HG03378 (cell line): Measurements from ENCODE around the gene CSMD2.

Experiments
- ATAC-seq: cut with Tn5 transposase; IDR thresholded peaks from one replicate; pipeline ENCODE4 v1.9.1; 2021; ENCODE audit warnings: mild to moderate bottlenecking, moderate library complexity; ENCODE audit not compliant: unreplicated experiment

CSMD2 gene

DNA sequence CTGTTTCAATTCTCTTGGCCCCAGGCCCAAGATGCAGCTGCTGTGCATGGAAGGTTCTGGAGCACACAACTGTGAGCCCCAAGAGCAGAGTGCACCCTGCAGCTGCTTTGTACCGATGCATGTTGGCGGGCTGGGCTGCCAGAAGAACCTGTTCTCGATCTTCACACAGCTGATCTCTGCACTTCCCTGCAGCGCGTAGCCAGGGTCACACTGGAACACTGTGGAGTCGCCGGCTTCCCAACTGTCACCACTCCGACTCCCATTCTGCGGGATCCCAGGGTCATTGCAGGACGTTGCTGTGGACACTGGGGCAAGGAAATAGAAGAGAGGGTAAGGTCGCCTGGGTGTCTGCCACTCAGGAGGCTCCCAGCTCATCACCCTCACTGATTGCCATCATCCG, 507.2 kb downstream of the CSMD2 start:
- no peak for ATAC-seq

DNA sequence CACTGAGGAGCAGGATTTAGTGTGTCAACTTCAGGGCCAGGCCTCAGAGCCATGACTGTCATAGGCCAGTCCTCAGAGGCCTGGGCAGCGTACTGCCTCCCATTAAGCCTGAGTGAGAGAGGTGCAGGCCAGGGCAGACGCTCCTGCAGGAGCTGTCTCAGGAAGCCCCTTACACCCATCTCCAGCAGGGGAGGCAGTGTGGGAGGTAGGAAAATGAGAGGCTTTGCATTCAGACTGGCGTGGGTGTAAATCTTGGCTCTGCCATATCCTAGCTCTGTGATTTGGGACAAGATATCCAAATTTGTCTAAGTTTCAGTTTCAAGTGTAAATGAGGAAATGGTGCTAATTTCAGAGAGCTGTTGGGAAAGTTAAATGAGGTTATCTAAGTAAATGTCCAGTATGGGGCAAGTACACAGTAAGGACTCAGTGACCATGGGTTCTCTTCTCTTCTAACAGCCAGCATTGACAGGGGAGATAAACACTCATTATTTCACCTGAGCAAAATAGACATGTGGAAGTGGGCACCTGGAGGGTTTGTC, 508.5 kb downstream of the CSMD2 start:
- ATAC-seq = no peak

DNA sequence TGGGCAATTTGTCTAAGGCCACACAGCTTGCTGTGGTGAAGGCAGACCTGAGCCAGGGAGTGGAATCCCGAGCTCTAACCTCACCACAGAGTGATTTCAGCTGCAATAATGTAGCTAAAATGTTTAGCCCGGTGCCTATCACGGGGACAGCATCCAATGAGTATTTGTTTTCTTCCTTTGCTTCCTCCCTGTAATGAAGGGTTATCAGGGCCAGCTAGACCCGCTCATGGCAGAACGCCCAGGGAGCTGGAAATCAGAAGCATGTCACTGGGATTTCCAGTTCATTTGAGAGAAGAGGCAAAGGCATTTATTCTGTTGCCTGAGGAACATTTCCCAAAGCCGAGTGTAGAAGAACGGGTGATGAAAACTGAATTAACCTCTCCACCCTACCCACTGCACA, 509.5 kb downstream of the CSMD2 start:
- no peak for ATAC-seq

DNA sequence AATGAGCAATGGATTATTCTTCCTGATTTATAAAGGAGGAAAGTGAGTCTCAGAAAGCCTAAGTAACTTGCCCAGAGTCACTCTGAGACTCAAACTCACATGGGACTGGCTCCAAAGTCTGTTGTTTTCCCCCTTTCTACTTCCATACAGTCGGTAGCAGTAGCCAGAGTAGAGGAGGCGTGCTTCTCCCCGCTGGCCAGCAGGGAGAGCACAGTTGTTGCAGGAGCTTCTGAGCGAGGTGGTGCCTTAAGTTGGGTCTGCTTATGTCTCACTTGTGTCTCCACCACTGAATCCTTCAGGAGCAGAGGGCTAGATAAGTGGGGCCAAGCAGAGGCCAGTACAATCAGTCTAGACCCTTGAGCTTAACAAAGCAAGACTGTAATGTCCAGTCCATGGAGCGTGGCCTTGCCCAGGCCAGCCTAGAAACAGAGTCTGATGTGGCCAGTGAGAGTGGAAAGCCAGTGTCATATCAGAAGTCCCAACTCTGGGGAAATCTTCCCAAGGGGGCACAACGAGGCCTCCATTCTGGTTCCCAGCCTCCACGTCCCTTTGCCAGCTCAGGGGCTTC, 510.7 kb downstream of the CSMD2 start:
- no peak for ATAC-seq

DNA sequence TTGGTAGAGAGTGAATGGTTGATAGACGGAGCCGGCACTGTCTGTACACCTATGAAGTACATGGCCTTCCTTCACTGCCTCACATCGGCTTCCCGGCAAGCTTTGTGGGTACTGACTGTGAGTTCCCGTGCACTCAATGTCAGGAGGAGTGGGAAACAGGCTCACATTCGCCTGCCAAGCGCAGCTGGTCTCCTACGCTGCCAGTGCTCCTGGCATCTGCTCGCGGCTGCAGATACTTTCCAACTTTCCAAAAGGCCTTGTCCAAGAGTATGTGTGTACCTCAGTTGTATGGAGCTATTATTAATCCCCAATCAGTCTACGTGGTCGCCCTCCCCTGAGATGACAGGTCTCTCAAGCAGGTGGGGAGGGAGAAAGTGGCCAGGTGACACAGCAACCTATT, 511.8 kb downstream of the CSMD2 start:
- no peak for ATAC-seq

DNA sequence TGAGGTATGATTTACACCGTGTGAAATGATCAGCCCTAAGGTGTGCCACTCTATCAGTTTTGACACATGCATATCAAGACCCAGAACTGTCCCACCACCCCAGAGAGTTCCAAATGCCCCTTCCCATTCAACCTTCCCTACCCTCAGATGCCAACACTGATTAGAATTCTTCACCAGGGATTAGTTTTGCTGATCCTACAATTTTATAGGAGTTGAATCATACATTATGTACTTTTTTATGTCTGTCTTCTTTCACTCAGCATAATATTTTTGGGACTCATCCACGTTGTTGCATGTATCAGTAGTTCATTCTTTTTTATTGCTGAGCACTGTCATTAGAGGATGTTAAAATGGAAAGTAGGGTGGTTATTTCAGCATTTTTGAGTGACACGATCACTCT, 514.3 kb downstream of the CSMD2 start:
- no peak for ATAC-seq

DNA sequence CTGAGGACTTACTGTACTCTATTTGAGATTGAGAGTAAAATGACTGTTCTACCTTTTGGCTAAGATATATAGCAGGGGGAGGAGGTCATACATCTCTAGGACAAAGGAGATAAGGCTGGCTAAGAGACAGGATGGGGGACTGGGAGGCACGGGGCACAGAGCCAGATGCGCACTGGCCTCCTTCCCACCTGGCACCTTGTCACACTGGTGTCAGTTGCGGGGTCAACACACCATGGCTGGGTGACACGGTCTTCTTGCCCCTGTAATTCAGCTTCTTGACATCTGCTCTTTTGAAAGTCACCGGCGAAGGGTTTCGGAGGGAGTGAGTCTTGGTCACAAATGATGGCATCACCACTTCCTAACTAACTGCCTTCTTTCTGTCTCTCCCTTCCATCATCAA, 515.3 kb downstream of the CSMD2 start:
- no peak for ATAC-seq

DNA sequence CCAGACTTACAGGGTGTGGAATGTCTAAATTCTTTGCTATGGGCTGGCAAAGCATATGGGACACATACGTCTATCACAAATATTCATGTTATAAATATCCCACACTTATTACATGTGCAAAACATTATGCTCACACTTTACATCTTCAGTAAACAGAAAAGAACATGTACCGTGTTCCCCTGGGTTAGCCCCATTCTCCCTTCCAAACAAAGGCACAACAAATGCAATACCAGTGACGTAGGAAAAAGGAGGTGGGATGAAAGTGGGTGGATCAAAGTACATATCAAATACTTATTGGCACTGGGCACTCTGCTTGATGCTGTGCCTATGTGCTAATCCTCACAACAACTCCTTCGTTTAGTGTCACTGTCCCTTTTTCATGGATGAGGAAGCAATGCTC, 521.8 kb downstream of the CSMD2 start:
- no peak for ATAC-seq

DNA sequence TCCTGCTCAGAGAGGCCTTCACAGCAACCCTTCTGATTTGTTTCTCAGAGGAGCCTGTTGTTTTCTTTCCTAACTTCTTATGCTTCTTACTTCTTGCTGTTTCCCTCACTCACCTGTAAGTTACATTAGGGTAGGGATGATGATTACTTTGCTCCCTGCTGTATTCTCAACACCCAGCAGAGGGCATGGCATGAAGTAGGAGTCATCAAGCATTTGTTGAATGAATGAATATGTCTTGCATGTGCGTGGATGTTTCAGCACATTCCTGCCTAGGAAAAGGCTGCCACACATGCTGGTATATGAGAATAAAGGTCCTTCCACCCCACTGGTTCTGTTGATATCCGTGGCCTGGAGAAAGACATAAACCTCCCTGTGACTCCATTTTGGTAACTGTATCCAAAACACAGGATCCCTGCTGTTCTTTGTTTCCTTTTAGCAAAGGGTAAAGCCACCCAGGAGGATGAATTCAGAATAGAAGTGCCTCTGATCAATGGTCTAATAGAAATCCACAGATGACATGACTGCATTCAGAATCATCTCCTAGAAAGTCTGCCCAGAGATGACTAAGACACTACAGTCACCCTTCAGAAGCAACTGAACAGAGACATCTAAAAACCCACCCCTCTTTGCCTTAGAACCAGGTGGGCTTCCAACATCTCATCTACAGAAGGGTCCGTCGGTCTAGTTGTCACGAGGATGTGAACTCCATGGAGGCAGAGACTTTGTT, 523.8 kb downstream of the CSMD2 start:
- no peak for ATAC-seq

DNA sequence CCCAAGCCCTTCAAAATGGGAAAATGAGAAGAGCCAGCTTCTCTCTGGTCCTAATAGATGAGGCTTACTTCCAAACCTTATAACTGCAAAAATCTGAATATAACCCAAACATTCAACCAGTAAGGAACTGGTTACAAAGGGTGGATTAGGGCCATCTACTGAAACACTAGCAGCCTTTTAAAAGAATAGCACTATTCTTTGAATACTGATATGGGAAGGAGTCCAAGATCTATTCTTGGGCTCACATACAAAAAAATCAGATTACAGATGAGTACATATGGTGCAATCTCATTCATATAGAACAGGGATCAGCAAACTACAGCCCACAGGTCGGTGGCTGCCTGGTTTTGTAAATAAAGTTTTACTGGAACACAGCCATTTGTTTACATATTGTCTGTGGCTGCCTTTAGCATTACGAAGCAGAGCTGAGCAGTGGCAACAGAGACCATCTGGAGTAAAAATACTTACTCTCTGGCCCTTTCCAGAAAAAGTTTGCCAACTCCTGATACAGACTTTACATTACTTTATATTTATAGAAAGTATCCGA, 524.8 kb downstream of the CSMD2 start:
- ATAC-seq = no peak

DNA sequence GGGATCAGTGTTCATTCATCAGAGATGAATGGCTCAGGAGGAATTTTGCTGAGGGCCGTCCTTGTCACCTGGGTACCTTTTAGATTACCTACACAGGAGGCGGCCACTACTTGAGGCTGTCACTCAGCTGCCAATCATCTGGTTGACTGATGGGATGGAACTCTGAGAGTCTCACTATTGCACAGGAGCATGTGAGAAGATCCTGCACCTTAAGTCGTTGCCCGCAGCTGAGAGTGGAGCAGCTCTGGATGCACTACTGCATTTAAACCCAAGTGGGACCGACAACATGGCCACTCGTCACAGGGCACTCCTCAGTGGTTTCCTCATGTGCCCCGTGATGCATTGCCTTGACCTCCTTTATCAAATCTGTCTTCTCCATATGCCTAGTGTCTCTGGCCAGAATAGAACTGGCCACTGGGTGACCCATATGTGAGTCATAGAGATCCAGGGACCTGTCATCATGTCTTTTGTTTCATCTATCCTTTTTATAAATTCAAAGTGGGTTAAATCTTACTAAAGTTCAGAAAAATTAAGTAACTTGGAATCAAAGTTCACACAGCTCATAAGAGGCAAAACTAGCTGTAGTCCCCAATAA, 527.1 kb downstream of the CSMD2 start:
- no peak for ATAC-seq

DNA sequence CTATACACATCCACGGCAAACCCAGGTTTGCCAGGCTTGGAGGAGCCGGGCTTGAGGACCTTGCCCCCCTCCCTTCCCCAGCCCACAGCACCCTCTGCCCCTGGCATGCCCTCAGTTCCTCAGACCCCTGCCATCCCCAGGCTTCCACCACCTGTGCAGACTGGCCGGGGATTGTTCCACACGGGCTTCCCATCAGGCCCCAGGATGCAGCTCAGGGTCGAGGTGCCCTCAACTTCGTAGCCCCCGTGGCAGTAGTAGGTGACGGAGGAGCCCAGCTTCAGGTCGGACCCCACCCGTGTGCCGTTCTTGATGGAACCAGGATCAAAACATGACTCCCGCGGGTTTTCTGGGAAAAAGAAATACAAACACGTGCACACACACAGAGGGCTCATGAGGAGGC, 528.8 kb downstream of the CSMD2 start:
- no peak for ATAC-seq

DNA sequence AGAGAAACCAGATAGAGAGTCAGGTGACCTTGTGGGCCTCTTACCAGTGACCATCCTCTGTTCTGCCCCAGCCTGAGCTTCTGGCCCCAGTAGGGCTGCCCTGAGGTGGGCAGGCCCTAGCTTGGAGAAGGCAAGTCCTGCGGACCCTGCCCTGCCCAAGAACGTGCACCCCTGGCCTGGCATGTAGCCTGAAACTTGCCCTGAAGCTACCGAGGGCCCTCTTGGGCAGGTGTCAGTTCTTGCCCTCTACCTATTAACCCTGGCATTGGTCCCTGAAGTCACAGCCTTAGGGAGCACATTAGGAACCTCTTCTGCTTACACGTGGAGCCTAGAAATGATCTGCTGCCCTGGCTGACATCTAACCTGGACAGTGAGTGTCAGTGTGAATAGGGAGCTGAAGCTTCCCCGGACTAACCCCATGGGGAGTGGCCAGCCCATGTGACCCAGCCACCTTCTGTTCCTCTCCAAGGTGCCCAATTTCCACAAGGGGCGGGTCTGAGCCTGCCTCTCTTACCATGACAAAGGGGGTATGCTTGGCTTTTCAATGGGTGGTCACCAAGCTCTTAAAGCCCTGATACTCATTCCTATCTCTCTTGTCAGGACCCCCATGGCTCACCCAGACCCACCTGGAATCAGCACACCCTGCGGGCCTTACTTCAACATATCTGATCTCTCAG, 529.6 kb downstream of the CSMD2 start:
- ATAC-seq = no peak

DNA sequence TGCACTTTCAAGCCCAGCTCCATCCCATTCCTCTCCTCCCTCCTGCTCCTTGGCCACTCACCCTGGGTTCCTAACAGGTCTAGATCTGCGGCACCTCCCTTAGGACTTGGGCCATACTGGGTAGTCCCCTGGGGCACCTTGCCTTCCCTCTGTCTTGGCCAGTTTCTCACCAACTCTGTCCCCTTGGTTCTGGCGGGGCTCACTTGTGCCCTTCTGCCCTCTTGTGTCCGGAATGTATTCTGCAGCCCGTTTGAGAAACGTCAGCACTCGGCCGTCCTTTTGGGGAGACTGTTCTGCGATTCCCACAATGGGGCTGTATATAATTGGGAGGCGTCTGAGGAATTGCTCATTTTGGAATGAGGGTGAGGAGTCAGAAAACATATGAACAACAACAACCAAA, 530.2 kb downstream of the CSMD2 start:
- ATAC-seq = no peak

DNA sequence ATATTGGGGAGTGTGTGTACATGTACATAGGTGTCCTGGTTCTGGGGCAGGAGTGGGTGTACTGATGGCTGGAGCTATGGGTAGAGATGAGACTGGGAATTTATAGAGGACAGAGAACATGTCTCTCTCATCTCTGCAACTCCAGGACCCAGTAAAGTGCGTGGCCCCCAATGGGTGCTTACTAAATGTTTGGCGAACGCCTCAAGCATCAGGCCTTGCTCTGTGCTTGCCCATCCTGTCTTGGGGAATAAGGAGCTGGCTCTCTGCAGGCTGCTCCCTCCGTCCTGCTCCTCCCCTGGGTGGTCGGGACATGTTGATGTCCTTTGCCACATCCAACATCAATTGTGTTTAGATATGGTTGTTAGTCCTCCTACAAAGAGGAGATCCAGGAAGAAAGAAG, 530.9 kb downstream of the CSMD2 start:
- no peak for ATAC-seq

DNA sequence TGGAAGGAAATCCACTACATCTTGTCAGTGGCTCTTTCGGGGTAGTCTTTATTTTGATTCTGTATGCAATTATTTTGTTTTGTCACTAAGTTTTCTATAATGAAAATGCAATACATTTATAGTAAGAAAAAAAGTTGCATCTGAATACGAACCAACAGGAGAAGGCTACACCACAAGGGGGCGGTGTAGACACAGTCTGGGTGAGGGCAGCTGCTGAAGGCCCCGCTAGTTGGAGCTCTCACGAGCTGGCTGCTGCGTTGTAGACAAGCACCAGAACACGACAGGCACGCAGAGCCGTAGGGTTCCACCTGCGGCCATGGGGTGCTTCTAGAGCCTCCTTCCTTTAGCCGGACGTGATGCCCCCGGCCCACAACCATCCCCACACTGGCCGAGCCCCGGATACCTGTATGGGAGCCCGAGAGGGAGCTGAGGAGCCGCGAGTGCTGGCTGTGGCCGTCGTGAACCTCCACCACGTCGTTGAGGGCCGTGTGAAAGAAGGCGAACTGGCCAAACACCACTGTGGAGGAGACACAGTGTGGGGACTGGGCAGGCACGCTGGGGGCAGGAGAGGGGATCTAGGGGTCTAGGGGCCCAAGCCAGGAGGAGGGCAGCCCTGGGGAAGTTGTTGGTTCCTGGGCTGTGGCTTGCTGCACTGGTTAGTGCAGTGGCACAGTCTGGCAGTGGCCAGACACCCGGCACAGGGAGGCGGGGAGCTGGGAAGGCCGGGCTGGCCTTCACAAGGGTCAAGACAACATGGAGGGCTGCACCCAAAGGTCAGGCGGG, 531.8 kb downstream of the CSMD2 start:
- ATAC-seq = no peak

DNA sequence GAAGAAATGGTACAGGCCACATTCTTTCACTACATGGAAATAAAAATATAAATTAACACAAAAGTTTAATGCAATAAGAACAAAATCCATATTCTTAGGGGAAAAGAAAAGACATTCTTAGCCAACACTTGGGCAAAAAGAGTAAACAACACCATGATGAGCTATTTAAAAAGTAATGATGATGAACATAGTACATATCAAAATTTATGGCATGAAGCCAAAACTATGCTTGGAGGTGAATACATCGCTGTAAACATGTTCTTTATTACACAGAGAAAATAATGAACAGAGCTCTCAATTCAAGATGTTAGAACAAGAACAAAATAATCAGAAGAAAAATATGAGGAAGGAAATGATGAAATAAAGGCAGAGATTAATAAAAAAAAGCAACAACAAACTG, 534.3 kb downstream of the CSMD2 start:
- no peak for ATAC-seq

DNA sequence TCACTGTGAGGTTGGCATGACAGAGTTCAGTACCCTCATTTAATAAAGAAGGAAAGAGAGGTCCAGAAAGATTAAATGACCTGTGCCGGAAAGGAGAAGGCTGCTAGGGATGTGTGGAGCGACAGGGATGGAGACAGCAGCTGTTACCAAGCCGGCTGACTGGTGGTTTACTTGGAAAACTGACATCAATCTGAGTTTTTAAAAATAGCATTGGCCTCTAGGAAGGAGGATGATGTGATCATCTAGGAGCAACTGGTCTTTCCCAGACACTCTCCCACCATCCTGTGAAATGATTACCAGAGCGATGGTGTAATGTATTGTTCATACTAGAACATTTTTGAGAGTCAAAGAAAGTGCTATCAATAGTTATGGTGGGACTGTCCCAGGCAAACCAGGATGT, 538.2 kb downstream of the CSMD2 start:
- no peak for ATAC-seq

DNA sequence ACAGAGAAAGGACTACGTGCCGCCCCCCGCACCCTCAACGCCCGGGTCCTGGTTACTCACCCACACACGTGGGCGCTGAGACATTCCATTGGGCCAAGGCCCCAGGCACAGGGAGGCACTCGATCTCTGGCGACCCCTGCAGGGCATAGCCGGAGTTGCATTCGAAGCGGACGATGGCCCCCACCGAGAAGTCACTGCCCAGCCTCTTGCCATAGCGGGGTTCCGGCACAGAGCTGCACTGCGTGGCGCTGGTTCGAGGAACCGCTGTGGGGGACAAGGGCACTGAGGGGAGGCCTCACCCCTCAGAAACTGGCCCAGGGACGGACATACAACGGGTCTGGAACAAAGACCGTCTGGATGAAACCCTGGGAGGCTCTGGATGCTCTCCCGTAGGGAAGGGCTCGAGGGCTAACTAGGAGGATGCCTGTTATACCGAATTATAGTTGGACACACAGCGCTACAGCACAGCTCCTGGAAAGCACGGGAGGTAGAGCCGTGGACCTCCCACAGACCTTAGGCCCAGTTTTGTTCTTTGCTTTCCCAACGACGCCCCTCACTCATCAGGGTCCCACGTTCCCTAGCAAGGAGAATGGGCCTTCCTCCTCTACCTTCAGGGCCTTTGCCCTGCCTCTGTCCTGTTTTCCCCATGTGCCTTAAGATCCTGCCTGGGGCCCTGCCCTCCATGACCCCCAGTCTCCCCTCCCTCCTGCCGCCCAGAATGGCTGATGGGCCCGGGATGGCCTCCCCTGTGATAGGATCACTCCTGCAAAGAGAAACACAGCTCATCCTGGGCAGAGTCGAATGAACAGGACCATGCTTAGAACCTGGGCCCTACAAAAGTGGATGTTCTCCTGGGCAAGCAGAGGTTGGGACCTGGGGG, 539.8 kb downstream of the CSMD2 start:
- ATAC-seq = no peak
